Renal cortex interstitium (tissue), 11 donors: ENCODE measurements around the gene CD82. TPM values are rescaled to one million over a fixed set of nuclear protein-coding genes. Genes with fewer than 3 reads are reported as not detected.

ENCODE experiments used
- DNase-seq, 11 donors: peaks; one replicate each; pipeline ENCODE4 v3.0.0-alpha.2; 2013; ENCODE audit warnings: low read depth in 9 of 11, low spot score in 4 of 11; ENCODE audit errors: extremely low read depth in 1 of 11
- polyA plus RNA-seq, 3 donors: library from polyadenylated mRNA; unstranded; fragments of 120-200 nt; gene quantifications; one replicate each; pipeline ENCODE4 v1.2.1, GENCODE V29; 2013; ENCODE audit not compliant: insufficient read length in 3 of 3

Gene CD82
- polyA plus RNA-seq, 3 donors = 7.8 to 15.0 (median 13.8) TPM

- DNase-seq = peak in 9 of 11 donors; percentile 25 to 71 (median 52)
Observed at GRCh38 chr11:44607987-44608386, 42.5 kb downstream of the CD82 start.

GRCh38 chr11:44608651-44608990 is 43.2 kb downstream of the CD82 start:
- no peak for DNase-seq

DNA sequence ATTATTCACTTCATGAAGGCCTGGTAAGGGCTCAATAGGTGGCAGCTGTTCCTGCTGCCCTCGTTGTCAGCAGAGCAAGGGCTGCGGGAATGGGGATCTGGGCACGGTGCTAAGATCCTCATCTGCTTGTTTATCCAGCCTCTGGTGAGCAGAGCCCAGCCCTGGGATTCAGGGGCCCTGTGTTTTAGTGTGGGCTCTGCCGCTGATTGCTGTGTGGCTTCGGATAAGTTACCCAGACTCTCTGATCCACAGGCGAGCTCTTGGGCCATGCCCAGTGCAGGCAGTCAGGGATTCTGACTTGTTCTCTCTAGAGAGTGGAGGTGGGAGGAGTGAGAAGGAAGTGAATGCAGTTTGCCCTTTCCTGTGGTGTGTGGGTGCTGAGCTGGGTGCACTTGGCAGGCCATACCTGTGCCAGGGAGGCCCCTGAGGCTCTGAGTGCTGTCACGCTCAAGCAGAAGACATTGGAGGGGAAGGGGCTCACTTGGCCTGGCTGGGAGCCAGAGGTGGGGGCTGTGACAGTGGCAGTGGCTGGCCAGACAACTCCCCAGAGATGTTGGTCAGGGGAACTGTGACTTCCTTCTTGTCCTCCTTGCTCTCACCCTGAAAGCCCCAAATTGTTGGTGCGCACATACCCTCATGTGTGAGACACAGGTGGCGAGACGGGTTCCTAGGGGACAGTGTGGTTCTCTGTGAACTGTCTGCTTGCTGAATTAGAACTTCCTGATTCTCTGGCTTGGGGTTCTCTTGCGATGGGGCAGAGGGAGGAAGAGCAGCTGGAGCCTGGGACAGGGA is 43.7 kb downstream of the CD82 start:
- no peak for DNase-seq

DNA sequence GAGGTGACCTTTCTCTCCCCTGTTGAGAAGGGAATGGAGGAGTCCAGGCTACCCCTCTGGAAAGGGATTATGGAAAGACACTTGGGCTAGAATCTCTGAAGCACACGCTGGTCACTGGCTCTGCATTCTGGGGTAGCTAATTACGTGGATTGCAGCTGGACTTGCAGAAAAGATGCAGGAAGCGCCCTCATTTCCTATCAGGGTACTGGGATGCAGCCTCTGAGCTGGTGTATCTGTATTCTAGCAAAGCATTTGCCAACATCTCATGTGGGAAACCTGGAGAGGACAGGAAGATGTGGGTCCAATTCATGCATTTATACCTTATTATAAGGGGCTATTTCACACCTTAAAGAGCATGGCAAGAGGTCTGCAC is 44.3 kb downstream of the CD82 start:
- DNase-seq = no peak

DNA sequence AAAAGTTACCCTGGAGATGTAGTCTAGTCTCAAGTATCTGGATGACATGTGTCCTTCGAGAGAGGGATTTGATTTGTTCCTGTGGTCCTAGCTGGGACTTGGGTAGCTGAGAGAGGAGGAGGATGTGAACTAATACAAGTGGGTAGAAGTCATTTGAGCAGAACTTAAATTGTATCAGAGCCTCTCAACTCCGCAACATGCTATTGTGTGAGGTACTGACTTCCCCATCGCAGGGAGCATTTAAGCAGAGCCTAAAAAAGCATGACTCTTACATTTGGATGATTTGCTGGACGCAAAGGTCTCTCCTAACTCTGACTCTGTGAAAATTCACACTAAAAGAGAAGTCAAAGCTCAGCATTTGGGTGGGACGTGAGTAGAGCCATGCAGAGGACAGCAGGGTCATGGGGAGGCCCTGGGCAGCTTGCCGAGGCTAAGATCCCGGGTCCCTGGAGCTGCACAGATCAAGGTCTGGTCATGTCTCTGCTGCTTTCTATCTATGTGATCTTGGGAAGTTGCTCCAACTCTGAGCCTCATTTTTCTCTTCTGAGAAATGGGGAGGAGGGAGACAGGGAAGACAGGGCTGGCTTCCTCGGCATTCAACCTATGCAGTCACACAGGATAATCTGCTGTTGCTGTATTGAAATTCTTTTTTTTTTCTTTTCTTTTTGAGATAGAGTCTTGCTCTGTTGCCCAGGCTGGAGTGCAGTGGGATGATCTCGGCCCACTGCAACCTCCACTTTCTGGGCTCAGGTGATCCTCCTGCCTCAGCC is 44.9 kb downstream of the CD82 start:
- DNase-seq = no peak

DNA sequence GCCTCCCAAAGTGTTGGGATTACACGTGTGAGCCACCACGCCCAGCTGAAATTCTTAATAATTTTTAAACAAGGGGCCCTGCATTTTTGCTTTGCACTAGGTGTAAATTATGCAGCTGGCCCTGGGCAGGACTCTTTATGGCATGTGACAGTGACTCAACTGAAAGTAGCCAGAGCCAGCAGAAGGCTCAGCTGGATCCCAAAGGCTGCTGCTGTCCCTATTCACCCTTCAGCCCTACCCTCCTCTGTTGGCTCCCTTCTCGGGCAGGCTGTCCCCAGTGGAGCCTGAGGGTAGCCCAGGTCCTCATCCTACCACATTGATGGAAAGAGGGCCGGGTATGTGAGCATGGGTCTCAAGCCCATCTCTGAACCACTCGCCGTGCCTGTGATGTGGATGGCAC is 45.6 kb downstream of the CD82 start:
- no peak for DNase-seq

DNA sequence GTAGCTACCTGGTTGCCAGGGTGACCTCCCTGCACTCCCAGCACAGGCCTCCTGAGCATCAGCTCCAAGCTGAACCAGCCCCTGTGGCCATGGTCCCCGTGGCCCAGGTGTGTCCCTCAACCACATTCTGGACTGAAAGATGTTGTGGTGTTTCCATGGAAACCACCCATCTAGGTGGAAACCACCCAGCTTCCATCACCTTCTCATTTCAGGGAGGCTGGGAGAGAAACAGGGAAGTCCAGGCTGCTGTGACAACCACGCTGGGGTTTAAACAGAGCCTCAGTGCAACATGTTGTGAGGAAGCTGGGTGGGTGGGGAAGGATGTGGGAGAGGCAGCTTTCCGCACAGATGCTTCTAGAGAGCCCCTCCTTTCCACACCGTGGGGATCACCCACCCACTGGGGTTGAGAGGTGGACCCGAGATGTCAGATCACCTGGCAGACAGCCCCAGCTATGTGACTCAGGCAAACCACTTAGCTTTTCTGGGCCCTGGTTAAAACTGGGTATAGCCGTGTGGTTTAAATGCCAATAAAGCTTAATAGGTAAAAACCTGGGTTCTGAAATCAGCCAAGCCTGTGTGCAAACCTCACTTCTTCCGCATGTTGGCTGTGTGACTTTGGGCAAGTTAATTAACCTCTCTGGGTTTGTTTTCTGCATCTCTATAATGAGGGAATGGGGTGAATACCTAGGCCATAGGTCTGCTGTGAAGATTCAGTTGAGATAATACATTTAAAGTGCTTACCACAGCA is 46.4 kb downstream of the CD82 start:
- no peak for DNase-seq

DNA sequence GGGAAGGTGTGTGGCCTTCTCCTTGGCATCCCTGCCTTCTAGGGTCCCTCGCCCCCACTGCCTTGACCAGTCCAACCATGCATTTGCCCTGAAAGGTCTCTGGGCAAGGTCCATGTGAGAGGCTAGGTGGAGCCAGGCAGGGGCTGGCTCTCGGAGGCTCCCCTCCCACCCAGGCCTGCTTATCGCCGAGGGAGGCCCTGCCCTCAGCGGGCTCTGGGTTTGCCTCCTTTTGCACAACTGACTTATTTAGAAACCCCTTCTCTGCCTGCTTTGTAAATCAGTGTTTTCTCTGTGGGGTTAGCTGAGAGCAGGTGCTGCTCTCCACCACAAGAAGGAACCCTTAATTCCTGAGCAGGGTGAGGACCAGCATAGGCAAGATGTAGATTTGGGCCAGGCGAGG is 47.7 kb downstream of the CD82 start:
- DNase-seq = no peak

- no peak for DNase-seq
Observed at GRCh38 chr11:44614281-44614775, 48.9 kb downstream of the CD82 start.

DNA sequence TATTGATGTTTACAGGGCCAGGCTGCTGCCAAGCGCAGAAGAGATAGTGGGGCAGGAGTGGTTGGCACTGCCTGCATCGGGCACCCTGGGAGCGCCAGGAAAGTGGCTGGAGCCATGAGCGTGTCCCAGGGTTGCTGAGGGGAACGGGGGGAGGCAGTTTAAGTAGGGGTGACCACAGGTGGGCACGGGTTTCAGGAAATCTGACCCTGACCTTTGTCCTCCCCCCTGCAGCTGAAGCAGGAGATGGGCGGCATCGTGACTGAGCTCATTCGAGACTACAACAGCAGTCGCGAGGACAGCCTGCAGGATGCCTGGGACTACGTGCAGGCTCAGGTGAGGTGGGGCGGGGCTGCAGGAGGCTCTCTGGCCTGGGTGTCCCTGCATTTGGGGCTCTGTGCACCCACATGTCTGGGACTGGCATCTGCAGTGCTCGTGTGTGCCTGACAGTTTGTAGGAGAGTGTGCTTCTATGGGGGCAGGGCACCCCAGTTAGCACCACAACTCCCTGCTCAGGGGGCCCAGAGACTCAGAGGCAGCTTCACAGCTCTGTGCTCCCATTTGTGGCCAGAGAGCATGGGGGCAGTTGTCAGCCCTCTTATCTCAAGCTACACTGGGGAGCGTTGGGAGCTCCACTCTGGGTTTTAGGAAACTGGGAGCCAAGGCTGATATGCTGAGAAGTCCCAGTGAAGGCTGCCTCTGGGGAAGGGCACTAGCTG is 49.7 kb downstream of the CD82 start:
- DNase-seq = no peak

DNA sequence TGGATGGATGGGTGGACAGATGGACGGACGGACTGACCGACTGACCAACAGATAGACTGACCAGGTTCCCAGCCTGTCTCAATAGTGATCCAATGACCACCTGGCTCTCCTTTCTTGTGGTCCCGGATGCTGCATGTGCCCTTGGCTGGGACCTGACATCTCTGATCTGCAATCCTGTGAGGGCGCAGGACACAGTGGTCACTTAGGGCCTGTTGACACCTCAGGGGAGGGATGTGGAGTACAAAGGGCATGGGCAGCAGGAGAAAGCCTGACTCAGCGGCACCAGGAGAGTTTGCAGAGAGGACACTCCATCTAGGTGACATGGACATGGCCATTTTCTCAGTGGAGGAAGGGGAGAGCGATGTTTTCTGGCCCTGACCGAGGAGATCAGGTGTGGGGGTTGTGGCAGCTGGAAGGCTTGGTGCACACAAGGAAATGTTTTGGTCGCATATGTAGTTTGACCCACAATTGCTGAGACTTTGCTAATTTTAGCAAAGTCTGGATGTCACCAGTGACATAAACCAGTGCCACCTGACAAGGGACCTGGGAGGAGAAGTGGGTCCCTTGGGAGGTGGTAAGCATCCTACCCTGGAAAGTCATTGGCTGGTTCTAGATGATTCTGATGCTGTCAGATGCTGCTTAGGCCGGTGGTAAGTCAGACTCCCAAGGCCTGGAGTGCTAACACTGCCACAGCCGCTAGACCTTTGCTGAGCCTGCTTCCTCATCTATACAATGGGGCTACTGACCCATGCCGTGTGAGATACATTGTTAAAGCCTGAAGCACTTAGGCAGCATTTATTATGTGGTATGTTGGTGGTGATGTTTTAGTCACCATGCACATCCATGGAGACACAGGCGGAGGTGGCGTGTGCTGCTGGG is 50.7 kb downstream of the CD82 start:
- DNase-seq = no peak

DNA sequence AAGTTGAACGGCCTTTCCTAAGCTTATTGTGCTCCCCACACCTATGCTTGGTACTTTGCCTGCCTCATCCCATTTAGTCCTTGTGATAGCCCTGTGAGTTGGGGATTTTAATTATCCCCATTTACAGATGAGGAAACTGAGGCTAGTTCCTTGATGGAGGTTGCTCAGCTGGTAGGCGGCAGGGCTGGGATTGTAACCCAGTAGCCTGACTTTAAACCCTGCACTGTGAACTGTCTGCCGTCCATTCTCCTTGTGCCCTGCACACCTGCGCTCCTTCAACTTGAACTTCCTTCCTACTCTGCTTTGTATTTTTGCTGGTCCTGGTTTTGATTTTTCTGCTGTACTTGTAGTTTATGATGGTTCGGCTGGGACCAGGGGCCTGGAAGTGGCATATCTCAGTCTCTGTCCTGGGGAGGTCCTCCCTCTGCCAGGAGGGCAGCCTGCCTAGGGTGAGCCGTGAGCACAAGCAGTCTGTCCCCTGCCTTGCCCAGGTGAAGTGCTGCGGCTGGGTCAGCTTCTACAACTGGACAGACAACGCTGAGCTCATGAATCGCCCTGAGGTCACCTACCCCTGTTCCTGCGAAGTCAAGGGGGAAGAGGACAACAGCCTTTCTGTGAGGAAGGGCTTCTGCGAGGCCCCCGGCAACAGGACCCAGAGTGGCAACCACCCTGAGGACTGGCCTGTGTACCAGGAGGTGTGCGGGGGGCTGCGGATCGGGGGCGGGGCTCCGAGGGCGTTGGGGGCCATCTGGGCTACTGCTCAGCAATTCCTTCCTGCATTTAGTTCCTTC is 52.4 kb downstream of the CD82 start:
- no peak for DNase-seq

- DNase-seq = no peak
Observed at GRCh38 chr11:44618561-44619425, 53.3 kb downstream of the CD82 start.

DNA sequence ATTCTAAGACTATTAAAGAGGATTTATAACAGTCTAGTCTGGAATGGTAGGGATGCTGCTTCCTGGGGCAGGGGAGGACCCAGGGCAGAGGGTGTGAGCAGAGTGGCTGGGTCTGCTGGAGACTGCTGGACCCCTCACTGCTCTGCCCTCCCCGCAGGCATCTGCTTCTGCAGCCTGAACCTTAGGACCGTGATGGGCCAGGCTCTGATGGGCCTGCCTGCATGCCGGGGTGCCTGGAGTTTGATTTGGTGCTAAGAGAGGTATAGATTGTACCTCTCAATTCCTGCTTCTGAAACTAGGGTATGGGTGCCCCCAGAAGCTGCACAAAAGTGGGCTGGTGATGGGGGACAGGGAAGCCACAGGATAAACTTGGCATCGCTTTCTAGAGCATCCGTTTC is 54.9 kb downstream of the CD82 start:
- DNase-seq = no peak

GRCh38 chr11:44621140-44621681 is 55.7 kb downstream of the CD82 start:
- peak in 9 of 11 donors; percentile 42 to 69 (median 57) for DNase-seq

- no peak for DNase-seq
Observed at GRCh38 chr11:44621784-44622183, 56.3 kb downstream of the CD82 start.
